Astrocyte of the spinal cord (primary cell): Measurements from ENCODE around the gene FBXL4.

ENCODE experiments used
- DNase-seq: peaks from one replicate; pipeline ENCODE4 v3.0.0; 2011; ENCODE audit warnings: low read depth, low spot score
- H3K4me3 ChIP-seq: 2 replicates; pipeline ENCODE4 v1.5.1; 2011; ENCODE audit warnings: low read depth, mild to moderate bottlenecking, low read length, moderate library complexity
- in situ Hi-C: cut with HindIII; loops from 2 replicates; pipeline ENCODE4 v1.10.0; 2017; ENCODE audit warnings: low sequenced_read_pairs
- TF ChIP-seq, protein P1 (sequence below): IDR thresholded peaks from 2 replicates; pipeline ENCODE4 v1.5.1; 2012; ENCODE audit warnings: low read depth, mild to moderate bottlenecking, low read length, inconsistent platforms

Gene FBXL4

DNA sequence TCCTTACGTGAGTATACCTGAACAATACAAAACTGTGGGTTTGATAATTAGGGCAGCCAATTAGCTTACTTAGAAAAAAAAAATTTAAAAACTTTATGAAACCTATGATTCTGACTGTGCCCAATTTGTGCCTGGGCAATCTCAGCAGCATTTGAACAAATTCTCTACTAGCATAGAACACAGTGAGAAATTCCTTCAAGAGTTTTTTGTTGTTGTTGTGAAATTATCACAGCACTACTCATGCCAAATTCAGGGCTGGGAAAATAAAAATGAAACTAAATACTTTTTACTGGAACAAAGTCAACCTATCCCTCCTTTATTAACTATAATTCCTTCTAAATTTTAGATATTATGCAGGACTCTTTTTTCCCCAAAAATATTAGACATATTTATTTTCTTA is 70.5 kb downstream of the FBXL4 start:
- TF ChIP-seq, protein P1, sequence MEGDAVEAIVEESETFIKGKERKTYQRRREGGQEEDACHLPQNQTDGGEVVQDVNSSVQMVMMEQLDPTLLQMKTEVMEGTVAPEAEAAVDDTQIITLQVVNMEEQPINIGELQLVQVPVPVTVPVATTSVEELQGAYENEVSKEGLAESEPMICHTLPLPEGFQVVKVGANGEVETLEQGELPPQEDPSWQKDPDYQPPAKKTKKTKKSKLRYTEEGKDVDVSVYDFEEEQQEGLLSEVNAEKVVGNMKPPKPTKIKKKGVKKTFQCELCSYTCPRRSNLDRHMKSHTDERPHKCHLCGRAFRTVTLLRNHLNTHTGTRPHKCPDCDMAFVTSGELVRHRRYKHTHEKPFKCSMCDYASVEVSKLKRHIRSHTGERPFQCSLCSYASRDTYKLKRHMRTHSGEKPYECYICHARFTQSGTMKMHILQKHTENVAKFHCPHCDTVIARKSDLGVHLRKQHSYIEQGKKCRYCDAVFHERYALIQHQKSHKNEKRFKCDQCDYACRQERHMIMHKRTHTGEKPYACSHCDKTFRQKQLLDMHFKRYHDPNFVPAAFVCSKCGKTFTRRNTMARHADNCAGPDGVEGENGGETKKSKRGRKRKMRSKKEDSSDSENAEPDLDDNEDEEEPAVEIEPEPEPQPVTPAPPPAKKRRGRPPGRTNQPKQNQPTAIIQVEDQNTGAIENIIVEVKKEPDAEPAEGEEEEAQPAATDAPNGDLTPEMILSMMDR, result no peak
- DNase-seq, result no peak
- in situ Hi-C loops, result no loop called here
- H3K4me3 ChIP-seq, result no peak overlapping the region

DNA sequence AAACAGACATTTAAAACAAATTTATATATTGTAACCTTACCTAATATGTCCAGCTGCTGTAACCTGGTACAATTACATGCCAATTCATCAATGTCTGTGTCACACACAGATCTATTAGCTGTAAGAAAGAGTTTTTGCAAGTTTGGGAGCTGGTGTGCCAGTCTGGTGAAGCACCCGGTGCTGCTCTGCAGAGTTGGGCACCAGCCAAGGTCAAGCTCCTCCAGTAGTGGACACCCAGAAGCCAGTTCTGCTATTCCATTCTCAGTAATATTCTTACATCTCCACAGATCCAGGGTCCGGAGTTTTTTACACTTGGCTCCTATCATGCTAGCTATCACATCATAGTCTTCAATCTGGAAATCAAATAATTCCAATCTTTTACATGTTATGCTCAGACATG is 72.4 kb downstream of the FBXL4 start:
- in situ Hi-C loops, result no loop called here
- no peak for DNase-seq
- TF ChIP-seq, protein P1, result no peak
- no peak overlapping the region for H3K4me3 ChIP-seq

DNA sequence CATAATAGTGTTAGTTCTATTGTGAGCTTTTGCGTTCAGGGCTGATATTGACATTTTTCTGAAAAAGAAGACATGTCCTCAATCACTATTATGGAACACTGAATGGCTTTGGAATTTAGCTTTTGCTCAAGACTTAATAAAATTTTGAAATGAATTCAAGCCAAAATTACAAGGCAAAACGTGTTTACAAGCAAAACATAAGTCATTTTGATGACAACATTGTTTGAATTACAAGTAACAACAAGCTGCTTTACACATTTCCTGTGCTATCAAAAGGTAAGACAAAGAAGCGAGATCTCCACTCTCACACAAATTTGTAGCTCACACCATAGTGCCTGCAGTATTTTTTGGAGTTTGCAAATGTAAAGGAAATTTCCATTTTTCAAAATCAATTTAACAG is 75.9 kb downstream of the FBXL4 start:
- no peak for DNase-seq
- TF ChIP-seq, protein P1, result no peak
- H3K4me3 ChIP-seq, result no peak overlapping the region
- in situ Hi-C loops, result no loop called here

GRCh38 chr6:98871057-98871456 is 76.7 kb downstream of the FBXL4 start:
- in situ Hi-C loops, result no loop called here
- no peak overlapping the region for H3K4me3 ChIP-seq
- peak; percentile 40 for DNase-seq
- TF ChIP-seq, protein P1, result no peak

DNA sequence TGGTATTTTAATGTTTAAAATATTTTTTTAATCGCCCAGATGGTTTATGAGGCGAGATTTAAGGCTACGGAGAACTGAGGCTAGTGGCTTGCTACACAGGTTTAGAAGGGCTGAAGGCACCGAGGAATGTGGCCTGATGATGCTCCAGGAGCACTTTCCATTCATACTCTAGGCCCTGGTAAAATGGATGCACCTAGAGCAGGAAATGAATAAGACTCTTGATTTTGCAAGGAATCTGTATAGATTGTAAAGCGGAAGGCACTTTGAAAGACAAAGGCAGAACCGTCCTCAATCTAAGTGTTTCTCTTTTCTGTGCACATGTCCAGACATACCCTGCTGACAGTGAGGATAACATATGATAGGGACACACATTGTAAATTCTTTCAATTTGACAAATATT is 83.2 kb downstream of the FBXL4 start:
- H3K4me3 ChIP-seq, result no peak overlapping the region
- TF ChIP-seq, protein P1, result no peak
- in situ Hi-C loops, result no loop called here
- DNase-seq, result no peak

GRCh38 chr6:98848539-98849242 is 99.1 kb downstream of the FBXL4 start:
- in situ Hi-C loops, result no loop called here
- no peak overlapping the region for H3K4me3 ChIP-seq
- no peak for DNase-seq
- TF ChIP-seq, protein P1, result no peak
